ENCODE data around the gene BEAN1. TPM values are rescaled to one million over a fixed set of nuclear protein-coding genes. Genes with fewer than 3 reads are reported as not detected.

The BEAN1 gene
- total RNA-seq, 1 experiment from 2014 or later: not detected

- no peak for ATAC-seq
- in situ Hi-C loops (cut with HindIII; ENCODE audit: low pct_unique_long_range_greater_than_20kb, low sequenced_read_pairs) (no loop called here), intact Hi-C loops (cut with micrococcal nuclease; ENCODE audit: unreplicated experiment) (no loop called here)
- H3K36me3 ChIP-seq (ENCODE audit: control insufficient read depth, insufficient read depth, low read length): no peaks in the 10 kb centered on the region
- no peaks in the 10 kb centered on the region for H3K9me3 ChIP-seq (ENCODE audit: control insufficient read depth, insufficient read depth, low read depth, low read length)
- DNase-seq (ENCODE audit: low read depth, low spot score): no peak
- peaks cover 30% of the 10 kb centered on the region for H3K4me1 ChIP-seq (ENCODE audit: control insufficient read depth, insufficient read depth, low read length)
- no peak overlapping the region for H3K4me3 ChIP-seq (ENCODE audit: low read depth in 2 of 2, low read length in 2 of 2)
- H3K27ac ChIP-seq (ENCODE audit: low read length): no peak overlapping the region
- BruUV-seq (replicated peaks): no TSS peak
- no peaks in the 10 kb centered on the region for H3K27me3 ChIP-seq (ENCODE audit: control insufficient read depth, insufficient read depth, low read length)
- CTCF ChIA-PET: interaction anchor here (0.6 to 0.7 kb wide), 2 partner anchors 103 to 168 kb away, joined by 3 to 8 read pairs; no protein-coding TSS in a partner anchor
- POLR2A ChIA-PET: no interaction called here
- TF ChIP-seq TCF7L2 (IDR thresholded peaks at IDR 0.05; ENCODE audit: low read depth, low read length) (no peak), POLR2AphosphoS5 (IDR thresholded peaks at IDR 0.05; ENCODE audit: low read depth, low read length) (no peak), SIN3A (IDR thresholded peaks at IDR 0.05; ENCODE audit: borderline replicate concordance, insufficient read depth, low read depth, low read length) (no peak), REST (IDR thresholded peaks at IDR 0.05; ENCODE audit: insufficient read depth in 1 of 2, low read depth in 2 of 2, low read length in 1 of 2) (no peak), CTCF (IDR thresholded peaks at IDR 0.05) (no peak)
Observed at GRCh38 chr16:66509576-66509975, 82.5 kb downstream of the BEAN1 start.

GRCh38 chr16:66510298-66510697 is 83.2 kb downstream of the BEAN1 start:
- intact Hi-C loops (cut with micrococcal nuclease; ENCODE audit: unreplicated experiment): no loop called here
- no peak overlapping the region for H3K27ac ChIP-seq (ENCODE audit: low read length)
- no peaks in the 10 kb centered on the region for H3K36me3 ChIP-seq (ENCODE audit: control insufficient read depth, insufficient read depth, low read length)
- no peak for ATAC-seq
- no peak overlapping the region for H3K4me3 ChIP-seq (ENCODE audit: low read depth in 2 of 2, low read length in 2 of 2)
- H3K27me3 ChIP-seq (ENCODE audit: control insufficient read depth, insufficient read depth, low read length): no peaks in the 10 kb centered on the region
- ChIA-PET POLR2A (no interaction called here), CTCF (no interaction called here)
- no peak for DNase-seq (ENCODE audit: low read depth, low spot score)
- peaks cover 30% of the 10 kb centered on the region for H3K4me1 ChIP-seq (ENCODE audit: control insufficient read depth, insufficient read depth, low read length)
- TF ChIP-seq SIN3A (IDR thresholded peaks at IDR 0.05; ENCODE audit: borderline replicate concordance, insufficient read depth, low read depth, low read length) (no peak), TCF7L2 (IDR thresholded peaks at IDR 0.05; ENCODE audit: low read depth, low read length) (no peak), CTCF (IDR thresholded peaks at IDR 0.05) (no peak), REST (IDR thresholded peaks at IDR 0.05; ENCODE audit: insufficient read depth in 1 of 2, low read depth in 2 of 2, low read length in 1 of 2) (no peak), POLR2AphosphoS5 (IDR thresholded peaks at IDR 0.05; ENCODE audit: low read depth, low read length) (no peak)
- H3K9me3 ChIP-seq (ENCODE audit: control insufficient read depth, insufficient read depth, low read depth, low read length): no peaks in the 10 kb centered on the region
- in situ Hi-C loops (cut with HindIII; ENCODE audit: low pct_unique_long_range_greater_than_20kb, low sequenced_read_pairs): no loop called here
- BruUV-seq (replicated peaks): no TSS peak

Measured in Panc1 (cell line).